ENCODE data around the gene A2M. TPM values are rescaled to one million over a fixed set of nuclear protein-coding genes. Genes with fewer than 3 reads are reported as not detected.

The A2M gene
- total and polyA plus RNA-seq, 2 of the 13 experiments (the other 11 are each of a cell fraction or from before 2014, with no cell fraction given): 2,807 to 6,551 TPM

GRCh38 chr12:9115731-9116559 is at the start of gene A2M (continued):
- TF ChIP-seq SKIL (CRISPR knock-in tag; IDR thresholded peaks at IDR 0.05; ENCODE audit: borderline replicate concordance) (peak; percentile 93), MYC (CRISPR knock-in tag; IDR thresholded peaks at IDR 0.05; ENCODE audit: borderline replicate concordance) (no peak), NRL (CRISPR knock-in tag; IDR thresholded peaks at IDR 0.05; ENCODE audit: borderline replicate concordance) (no peak), POLR2G (IDR thresholded peaks at IDR 0.05; ENCODE audit: low read depth, low read length) (peak; percentile 99), WIZ (CRISPR knock-in tag; IDR thresholded peaks at IDR 0.05) (no peak), CBX5 (CRISPR knock-in tag; IDR thresholded peaks at IDR 0.05; ENCODE audit: borderline replicate concordance) (peak; percentile 28; the same call in 1 of the 2 replicates), ZNF816 (CRISPR knock-in tag; IDR thresholded peaks at IDR 0.05; ENCODE audit: borderline replicate concordance) (peak; percentile 57; the same call in 1 of the 2 replicates), ZNF296 (CRISPR knock-in tag; conservative IDR thresholded peaks at IDR 0.05) (no peak), ZNF674 (CRISPR knock-in tag; IDR thresholded peaks at IDR 0.05; ENCODE audit: low read depth) (no peak), ZNF589 (CRISPR knock-in tag; conservative IDR thresholded peaks at IDR 0.05) (0 out of 2 replicates have a peak, but pooled peaks have one; percentile 45), PLSCR1 (CRISPR knock-in tag; IDR thresholded peaks at IDR 0.05; ENCODE audit: borderline replicate concordance) (no peak), ZNF567 (CRISPR knock-in tag; IDR thresholded peaks at IDR 0.05; ENCODE audit: borderline replicate concordance) (peak; percentile 51; the same call in 1 of the 2 replicates), MTA3 (CRISPR knock-in tag; IDR thresholded peaks at IDR 0.05) (no peak), ATF2 (CRISPR knock-in tag; IDR thresholded peaks at IDR 0.05) (peak; percentile 67), YY1 (IDR thresholded peaks at IDR 0.05; ENCODE audit: insufficient read depth, insufficient replicate concordance, low read depth, low read length) (no peak), ZNF670 (CRISPR knock-in tag; IDR thresholded peaks at IDR 0.05; ENCODE audit: borderline replicate concordance) (no peak; the same call in 1 of the 2 replicates), GABPA (IDR thresholded peaks at IDR 0.05; ENCODE audit: low read depth, low read length) (0 out of 2 replicates have a peak, but pooled peaks have one; percentile 10), GABPA (CRISPR knock-in tag; IDR thresholded peaks at IDR 0.05; ENCODE audit: low read depth) (peak; percentile 86), STAT6 (CRISPR knock-in tag; IDR thresholded peaks at IDR 0.05; ENCODE audit: borderline replicate concordance) (0 out of 2 replicates have a peak, but pooled peaks have one; percentile 77), ZNF740 (CRISPR knock-in tag; IDR thresholded peaks at IDR 0.05) (0 out of 2 replicates have a peak, but pooled peaks have one; percentile 22)

Measured in HepG2 (cell line).